Measurements from ENCODE around the gene REV3L.
"Not testable (repeated sequence)": the region's sequence is repeated elsewhere in the genome, so short reads cannot be mapped to it uniquely, and the experiment has no call there.

REV3L gene

DNA sequence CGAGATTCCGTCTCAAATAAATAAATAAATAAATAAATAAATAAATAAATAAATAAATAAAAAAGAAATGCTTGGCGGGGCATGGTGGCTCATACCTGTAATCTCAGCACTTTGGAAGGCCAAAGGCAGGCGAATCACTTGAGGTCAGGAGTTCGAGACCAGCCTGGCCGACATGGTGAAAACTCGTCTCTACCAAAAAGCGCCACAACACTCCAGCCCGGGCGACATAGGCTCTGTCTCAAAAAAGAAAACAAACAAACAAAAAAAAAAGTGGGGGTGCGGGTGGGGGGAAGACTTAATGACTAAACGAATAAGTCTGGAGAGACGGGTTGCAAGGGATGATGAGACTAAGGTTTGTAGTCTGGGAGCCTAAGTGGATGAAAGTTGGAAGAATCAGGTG lies 225.0 kb downstream of the REV3L start:
- DNase-seq (ENCODE audit: low read depth): no peak

DNA sequence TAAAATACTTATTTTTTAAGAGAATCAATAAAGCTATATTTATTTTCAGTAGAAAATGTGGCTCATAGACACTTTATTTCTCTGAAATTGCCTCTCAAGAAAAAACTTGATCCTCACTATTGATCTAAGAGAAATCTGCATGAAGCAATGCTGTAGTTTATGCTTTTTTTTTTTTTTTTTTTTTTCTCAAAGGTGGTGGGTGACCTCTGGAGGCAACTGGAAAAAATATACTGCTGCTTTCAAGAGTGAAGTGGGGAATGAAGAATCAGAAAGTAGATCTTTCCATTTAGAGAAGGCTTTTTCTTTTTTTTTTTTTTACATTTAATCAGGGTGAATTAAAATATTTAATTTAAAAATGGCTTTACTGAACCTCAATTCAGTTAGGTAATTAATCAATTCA lies 226.4 kb downstream of the REV3L start:
- no peak for DNase-seq (ENCODE audit: low read depth)

DNA sequence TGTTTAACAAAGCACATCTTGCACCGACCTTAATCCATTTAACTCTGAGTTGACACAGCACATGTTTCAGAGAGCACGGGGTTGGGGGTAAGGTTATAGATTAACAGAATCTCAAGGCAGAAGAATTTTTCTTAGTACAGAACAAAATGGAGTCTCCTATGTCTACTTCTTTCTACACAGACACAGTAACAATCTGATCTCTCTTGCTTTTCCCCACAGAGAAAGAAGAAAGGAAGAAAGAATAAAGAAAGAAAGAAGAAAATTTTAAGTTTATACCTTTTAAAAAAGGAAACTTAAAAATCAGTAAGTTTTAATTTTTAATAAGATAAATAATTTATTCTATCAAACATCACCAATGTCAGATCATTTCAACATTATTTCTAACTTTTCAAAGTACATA lies 227.2 kb downstream of the REV3L start:
- DNase-seq (ENCODE audit: low read depth): not testable (repeated sequence)

- DNase-seq (ENCODE audit: low read depth): no peak
These were observed 228.2 kb downstream of the REV3L start for GRCh38 chr6:111254779-111255166.

GRCh38 chr6:111254004-111254778 lies 228.8 kb downstream of the REV3L start:
- DNase-seq (ENCODE audit: low read depth): no peak

GRCh38 chr6:111252726-111253125 lies 230.3 kb downstream of the REV3L start:
- DNase-seq (ENCODE audit: low read depth): no peak

DNA sequence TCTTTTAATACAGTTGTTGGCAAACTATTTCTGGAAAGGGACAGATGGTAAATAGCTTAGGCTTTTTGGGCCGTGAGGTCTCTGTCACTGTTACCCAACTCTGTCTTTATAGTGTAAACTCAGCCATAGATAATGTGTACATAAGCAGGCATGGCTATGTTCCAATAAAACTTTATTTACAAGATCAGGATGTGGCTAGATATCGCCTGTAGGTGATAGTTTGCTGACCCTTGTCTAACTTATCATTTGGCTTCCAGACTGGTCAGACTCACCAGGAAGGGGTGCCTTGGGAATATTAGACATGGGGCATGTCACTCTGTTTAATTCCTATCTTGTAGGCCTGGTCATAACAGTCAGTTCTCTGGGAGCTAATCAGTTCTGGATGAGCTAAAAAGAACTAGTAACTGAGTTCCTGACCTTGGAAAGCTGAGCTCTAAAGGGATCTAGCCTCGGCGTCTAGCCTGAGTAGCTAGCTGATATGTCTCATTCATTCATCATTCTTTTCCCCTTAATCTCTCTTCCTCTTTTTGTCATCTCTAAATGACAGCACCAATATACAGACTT lies 232.1 kb downstream of the REV3L start:
- no peak for DNase-seq (ENCODE audit: low read depth)

All from HS-5 (cell line).